HG02870 (cell line): Measurements from ENCODE around the gene INPP5B.
"Not testable (repeated sequence)": the region's sequence is repeated elsewhere in the genome, so short reads cannot be mapped to it uniquely, and the experiment has no call there.

Experiments used
- ATAC-seq: cut with Tn5 transposase; IDR thresholded peaks from one replicate; pipeline ENCODE4 v1.9.1; 2021; ENCODE audit warnings: mild to moderate bottlenecking, moderate library complexity; ENCODE audit not compliant: unreplicated experiment

The INPP5B gene

DNA sequence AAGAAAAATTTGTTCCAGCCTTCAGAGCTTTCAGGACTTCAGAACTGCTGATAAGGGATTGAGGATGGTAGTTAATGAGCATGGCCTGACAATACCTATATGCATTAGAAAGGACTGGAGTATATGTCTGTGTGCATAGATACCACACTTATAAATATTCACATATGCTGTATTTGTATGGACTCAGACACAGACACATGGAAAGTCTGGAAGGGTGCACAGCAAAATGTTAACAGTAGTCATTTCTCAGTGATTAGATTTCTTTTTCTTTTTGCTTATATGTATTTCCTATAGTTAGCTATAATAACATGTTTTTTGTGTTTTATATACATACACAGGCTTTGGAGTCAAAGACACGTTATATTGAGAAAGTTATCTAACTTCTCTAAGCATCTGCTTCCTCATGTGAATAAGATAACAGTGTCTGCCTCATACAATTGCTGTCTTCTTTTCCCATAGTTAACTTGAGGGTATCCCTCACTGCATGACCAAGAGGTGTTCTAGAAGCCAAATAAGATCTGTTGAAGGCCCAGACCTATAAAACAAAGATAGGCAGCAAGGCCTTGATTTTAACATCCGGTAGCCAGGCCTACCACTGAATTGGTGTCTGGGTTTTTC is 31.3 kb downstream of the INPP5B start:
- no peak for ATAC-seq

- no peak for ATAC-seq
These were observed 32.0 kb downstream of the INPP5B start for GRCh38 chr1:37914719-37915475.

GRCh38 chr1:37911478-37911877 is 35.4 kb downstream of the INPP5B start:
- ATAC-seq, result not testable (repeated sequence)

- ATAC-seq, result not testable (repeated sequence)
These were observed 36.0 kb downstream of the INPP5B start for GRCh38 chr1:37910886-37911285.

DNA sequence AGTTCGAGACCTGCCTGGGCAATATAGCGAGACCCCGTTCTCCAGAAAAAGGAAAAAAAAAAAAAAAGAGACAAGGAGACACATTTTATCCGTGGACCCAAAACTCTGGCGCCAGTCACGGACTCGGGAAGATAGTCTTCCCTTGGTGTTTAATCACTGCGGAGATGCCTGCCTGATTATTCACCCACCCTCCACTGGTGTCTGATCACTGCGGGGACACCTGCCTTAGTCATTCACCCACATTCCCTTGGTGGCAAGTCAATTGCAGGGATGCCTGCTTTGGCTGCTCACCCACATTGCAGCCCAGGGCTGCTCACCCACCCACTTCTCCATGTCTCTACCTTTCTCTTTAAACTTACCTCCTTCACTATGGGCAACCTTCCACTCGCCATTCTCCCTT is 38.3 kb downstream of the INPP5B start:
- ATAC-seq, result not testable (repeated sequence)

DNA sequence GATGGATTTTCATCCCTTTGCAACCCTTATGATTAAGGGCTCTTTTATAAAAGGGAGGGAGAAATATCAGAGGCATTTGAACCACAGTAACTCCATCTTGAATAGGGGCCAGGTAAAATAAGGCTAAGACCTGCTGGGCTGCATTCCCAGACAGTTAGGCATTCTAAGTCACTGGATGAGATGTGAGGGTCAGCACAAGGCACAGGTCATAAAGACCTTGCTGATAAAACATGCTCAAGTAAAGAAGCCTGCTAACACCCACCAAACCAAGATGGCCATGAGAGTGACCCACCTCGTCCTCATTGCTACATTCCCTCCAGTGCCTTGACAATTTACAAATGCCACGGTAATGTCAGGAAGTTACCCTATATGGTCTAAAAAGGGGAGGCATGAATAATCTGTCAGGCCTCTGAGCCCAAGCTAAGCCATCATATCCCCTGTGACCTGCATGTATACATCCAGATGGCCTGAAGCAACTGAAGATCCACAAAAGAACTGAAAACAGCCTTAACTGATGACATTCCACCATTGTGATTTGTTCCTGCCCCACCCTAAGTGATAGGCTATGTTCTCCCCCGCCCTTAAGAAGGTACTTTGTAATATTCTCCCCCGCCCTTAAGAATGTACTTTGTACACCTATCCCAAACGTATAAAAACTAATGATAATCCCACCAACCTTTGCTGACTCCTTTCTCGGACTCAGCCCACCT is 39.3 kb downstream of the INPP5B start:
- ATAC-seq, result not testable (repeated sequence)

DNA sequence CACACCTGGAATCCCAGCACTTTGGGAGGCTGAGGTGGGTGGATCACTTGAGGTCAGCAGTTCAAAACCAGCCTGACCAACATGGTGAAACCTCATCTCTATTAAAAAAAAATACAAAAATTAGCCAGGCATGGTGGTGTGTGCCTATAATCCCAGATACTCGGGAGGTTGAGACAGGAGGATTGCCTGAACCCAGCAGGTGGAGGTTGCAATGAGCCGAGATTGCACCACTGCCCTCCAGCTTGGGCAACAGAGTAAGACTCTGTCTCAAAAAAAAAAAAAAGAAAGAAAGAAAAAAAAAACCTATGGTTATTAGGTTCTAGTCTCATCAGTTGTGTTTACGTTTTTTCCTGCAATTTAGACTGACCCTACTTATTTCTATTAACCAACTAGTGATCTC is 40.3 kb downstream of the INPP5B start:
- ATAC-seq, result not testable (repeated sequence)

- ATAC-seq, result no peak
These were observed 41.1 kb downstream of the INPP5B start for GRCh38 chr1:37905727-37906126.

GRCh38 chr1:37903921-37904320 is 42.9 kb downstream of the INPP5B start:
- not testable (repeated sequence) for ATAC-seq

DNA sequence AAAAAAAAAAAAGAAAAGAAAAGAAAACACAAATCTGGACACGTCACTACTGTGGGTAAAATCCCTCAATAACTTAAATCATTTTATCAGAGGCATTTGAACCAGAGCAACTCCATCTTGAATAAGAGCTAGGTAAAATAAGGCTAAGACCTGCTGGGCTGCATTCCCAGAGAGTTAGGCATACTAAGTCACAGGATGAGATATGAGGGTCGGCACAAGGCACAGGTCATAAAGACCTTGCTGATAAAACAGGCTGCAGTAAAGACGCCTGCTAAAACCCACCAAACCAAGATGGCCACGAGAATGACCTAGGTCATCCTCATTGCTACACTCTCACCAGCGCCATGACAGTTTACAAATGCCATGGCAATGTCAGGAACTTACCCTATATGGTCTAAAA is 43.9 kb downstream of the INPP5B start:
- ATAC-seq, result no peak

GRCh38 chr1:37901893-37902225 is 45.0 kb downstream of the INPP5B start:
- ATAC-seq, result no peak

DNA sequence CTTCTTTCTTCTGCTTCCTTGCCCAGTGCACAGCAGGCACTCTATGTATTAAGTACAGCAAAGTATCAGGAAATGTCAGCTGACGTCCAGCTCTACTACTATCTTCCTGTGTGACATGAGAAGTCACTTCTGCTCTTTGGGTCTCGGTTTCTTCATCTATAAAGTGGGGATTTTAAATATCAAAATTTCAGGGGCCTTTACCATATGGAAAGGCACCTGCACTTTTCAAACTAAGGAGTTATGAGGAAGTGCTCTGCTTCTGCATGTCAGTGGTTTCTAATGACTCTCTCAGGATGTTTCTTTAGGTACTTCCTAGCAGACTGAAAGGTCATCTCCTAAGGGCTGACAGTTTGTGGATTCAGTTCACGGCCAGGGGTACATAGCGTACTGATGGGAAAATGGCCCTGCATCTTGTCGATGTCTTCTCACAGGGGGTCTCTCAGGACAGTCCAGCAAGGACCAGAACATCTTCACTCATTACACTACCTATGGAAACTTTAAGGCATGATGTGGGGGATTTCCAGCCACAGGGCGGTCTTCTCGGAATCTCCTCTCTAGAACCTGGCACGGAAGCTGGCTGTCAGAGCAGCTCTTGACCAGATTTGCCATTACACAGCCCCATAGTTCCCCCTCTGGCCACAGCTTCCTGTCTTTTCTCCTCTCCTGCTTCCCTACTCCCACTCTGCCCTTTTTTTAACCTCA is 45.5 kb downstream of the INPP5B start:
- ATAC-seq, result peak; percentile 66

DNA sequence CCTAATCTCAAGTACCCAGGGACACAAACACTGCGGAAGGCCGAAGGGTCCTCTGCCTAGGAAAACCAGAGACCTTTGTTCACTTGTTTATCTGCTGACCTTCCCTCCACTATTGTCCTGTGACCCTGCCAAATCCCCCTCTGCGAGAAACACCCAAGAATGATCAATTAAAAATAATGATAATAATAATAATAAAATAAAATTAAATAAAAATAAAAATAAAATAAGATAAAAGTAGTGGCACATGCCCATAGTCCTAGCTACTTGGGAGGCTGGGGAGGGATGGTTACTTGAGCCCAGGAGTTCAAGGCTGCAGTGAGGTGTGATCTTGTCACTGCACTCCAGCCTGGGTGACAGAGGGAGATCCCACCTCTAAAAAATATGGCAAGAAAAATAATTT is 49.3 kb downstream of the INPP5B start:
- not testable (repeated sequence) for ATAC-seq

GRCh38 chr1:37893673-37894072 is 53.2 kb downstream of the INPP5B start:
- ATAC-seq, result no peak

DNA sequence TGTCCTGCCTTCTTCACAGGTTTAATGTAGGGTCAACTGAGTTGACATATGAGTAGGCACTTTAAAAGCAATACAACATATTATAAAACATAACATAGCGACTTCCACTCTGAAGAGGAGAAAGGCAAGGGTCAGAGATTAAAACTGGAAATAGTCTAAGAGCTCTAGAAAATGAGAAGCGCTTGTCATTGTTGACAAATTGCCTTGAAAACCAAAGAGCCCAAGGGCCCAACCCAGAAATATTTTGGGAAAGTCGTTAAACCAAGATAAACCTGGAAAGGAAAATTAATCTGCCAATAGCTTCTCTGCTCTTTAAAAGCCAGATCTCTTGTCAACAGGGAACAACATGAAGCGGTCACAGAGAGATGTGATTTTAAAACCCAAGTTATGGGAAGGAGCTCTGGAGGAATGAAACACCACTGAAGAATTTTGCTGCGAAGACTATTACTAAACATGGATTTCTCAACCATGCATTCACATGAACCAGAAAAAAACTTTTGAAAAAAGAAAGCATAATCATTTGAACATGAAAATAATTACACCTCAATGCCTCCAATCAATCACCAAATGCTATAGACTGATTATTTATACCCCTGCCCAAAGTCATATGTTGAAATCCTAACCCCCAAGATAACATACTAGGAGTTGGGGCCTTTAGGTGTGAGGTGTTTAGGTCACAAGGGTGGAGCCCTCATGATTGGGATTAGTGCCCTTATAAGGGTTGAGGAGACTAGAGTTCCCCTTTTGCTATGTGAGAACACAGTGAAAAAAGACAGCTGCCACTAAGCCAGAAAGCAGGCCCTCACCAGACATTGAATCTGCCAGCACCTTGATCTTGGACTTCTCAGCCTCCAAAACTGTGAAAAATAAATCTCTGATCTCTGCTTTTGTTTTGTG is 54.5 kb downstream of the INPP5B start:
- no peak for ATAC-seq

GRCh38 chr1:37890378-37891014 is 56.4 kb downstream of the INPP5B start:
- ATAC-seq, result no peak

DNA sequence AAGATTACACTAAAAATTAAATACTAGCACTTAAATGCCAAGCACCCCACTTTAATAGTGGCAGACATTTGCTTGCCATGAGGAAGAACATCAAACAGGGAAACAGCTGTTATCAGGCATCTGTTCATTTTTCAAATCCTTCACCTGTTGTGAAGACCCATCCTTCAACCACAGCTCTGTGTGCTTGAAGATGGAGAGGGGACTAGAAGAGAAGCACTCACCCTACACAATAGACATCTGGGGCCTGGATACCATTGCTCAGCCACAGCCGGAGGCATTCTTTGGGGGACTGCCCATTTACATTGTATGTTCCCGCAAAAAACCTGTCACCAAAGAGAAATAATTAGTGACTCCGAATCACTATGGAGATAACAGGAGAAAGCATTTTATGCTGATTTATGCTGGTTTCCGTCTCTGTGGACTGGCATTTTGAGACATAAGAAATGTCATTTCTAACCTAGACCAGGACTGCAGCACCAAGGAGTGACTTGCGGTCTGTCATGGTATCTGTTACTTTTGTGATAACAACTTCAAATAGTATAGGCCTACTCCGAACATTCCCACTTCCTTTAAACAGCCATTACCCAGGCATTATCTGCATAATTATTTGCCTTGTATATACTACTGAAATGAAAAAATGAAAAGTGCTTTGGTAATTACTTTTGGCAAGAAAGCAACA is 58.7 kb downstream of the INPP5B start:
- ATAC-seq, result no peak

GRCh38 chr1:37884145-37884544 is 62.7 kb downstream of the INPP5B start:
- no peak for ATAC-seq

DNA sequence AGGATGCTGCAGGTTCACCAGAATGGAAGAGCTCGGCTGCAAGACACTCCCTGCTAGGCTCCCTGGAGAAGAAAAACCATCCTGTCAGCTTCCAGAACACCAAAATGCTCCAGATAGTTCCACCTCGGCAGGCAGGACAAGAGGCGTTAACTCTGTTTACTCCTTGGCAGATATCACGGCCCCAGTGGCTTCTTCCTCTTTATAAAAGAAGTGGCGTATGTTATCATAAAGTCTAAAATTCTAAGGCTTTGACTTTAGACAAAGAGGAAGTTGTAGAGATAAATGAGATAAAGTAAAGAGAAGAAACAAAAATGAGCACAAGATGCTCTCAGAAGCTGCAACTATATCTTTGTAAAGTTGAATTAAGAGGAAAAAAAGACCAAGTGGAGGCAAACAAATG is 63.2 kb downstream of the INPP5B start:
- no peak for ATAC-seq
